Endothelial cell of umbilical vein (primary cell): Measurements from ENCODE around the gene HOXB5. TPM values are rescaled to one million over a fixed set of nuclear protein-coding genes. Genes with fewer than 3 reads are reported as not detected.

Experiments
- BruUV-seq: library from RNA; stranded (reverse); fragments of 400-500 nt; replicated peaks from 2 replicates; lab custom pipeline; 2021; lab: Mats Ljungman, UMichigan
- CTCF ChIA-PET: fragments of 300-600, 350-600 bp; sonication (Branson Sonifier 250); formaldehyde crosslinking; loops from one replicate; lab custom pipeline; 2021; ENCODE audit warnings: antibody characterized with exemption, inconsistent platforms; lab: Charles Lee
- POLR2A ChIA-PET: fragments of 300-600, 350-600 bp; sonication (Branson Sonifier 250); formaldehyde crosslinking; loops from one replicate; lab custom pipeline; 2021; ENCODE audit warnings: antibody characterized with exemption, inconsistent platforms; lab: Charles Lee
- DNase-seq: peaks from one replicate; pipeline ENCODE4 v3.0.0-alpha.2; 2011; ENCODE audit warnings: low read depth, low spot score
- FAIRE-seq: peaks from 2 replicates; lab custom pipeline; 2011; peaks lifted over from hg19 to GRCh38; lab: Jason Lieb, UNC
- H2AFZ ChIP-seq: 2 replicates; pipeline ENCODE4 v1.6.0; 2012; ENCODE audit warnings: low read depth, low read length, control low read depth, inconsistent platforms
- H3K27ac ChIP-seq: 2 replicates; pipeline ENCODE4 v1.5.1; 2011; ENCODE audit warnings: low read depth, mild to moderate bottlenecking, control low read depth, low read length, moderate library complexity; ENCODE audit not compliant: insufficient read depth
- H3K27me3 ChIP-seq, 2 experiments: 2 replicates each; pipeline versions ENCODE4 v1.6.0 to v1.6.1; 2011; ENCODE audit warnings: low read length in 2 of 2, mixed read lengths in 1 of 2; ENCODE audit not compliant: control insufficient read depth in 2 of 2, insufficient read depth in 2 of 2
- H3K36me3 ChIP-seq, 2 experiments: 2 replicates in 1 of 2; 3 replicates in 1 of 2; pipeline ENCODE4 v1.5.1; 2011; ENCODE audit warnings: low read length in 2 of 2, mild to moderate bottlenecking in 1 of 2, moderate library complexity in 1 of 2; ENCODE audit not compliant: control insufficient read depth in 2 of 2, insufficient read depth in 2 of 2; ENCODE audit errors: extremely low read depth in 1 of 2
- H3K4me1 ChIP-seq: 3 replicates; pipeline ENCODE4 v1.5.1; 2011; ENCODE audit warnings: mild to moderate bottlenecking, low read length; ENCODE audit not compliant: control insufficient read depth, insufficient read depth; ENCODE audit errors: extremely low read depth
- H3K4me2 ChIP-seq: 2 replicates; pipeline ENCODE4 v1.6.1; 2011; ENCODE audit warnings: low read length, control low read depth, mixed read lengths; ENCODE audit not compliant: insufficient read depth
- H3K4me3 ChIP-seq, 3 experiments: fragments of 200-600 bp in 1 of 3; sonication (generic), shearing (Covaris generic) in 1 of 3; replicated peaks in 1 of 3; 2 replicates each; pipeline ENCODE4 v1.5.1; 2011 to 2016; ENCODE audit warnings: control low read depth in 3 of 3, low read length in 3 of 3, mild to moderate bottlenecking in 2 of 3, inconsistent platforms in 1 of 3, low read depth in 1 of 3, moderate library complexity in 1 of 3; ENCODE audit not compliant: insufficient read depth in 1 of 3
- H3K79me2 ChIP-seq: 2 replicates; pipeline ENCODE4 v1.6.0; 2012; ENCODE audit warnings: low read length, inconsistent platforms; ENCODE audit not compliant: control insufficient read depth, insufficient read depth
- H3K9ac ChIP-seq: replicated peaks from 2 replicates; pipeline ENCODE3; 2011; ENCODE audit warnings: low read length, control low read depth; ENCODE audit not compliant: insufficient read depth; ENCODE audit errors: extremely low read depth
- H3K9me1 ChIP-seq: replicated peaks from 3 replicates; pipeline ENCODE4 v1.6.0; 2011; ENCODE audit warnings: mild to moderate bottlenecking, low read length; ENCODE audit not compliant: control insufficient read depth, insufficient read depth; ENCODE audit errors: extremely low read depth
- H3K9me3 ChIP-seq: replicated peaks from 2 replicates; pipeline ENCODE4 v1.5.1; 2012; ENCODE audit warnings: low read length, inconsistent platforms; ENCODE audit not compliant: control insufficient read depth, insufficient read depth
- H4K20me1 ChIP-seq: replicated peaks from 2 replicates; pipeline ENCODE3; 2011; ENCODE audit warnings: mild to moderate bottlenecking, low read length; ENCODE audit not compliant: control insufficient read depth, insufficient read depth; ENCODE audit errors: extremely low read depth
- CTCF ChIP-seq, 2 donors: IDR thresholded peaks; 1 replicate in 1 of 2; 2 replicates in 1 of 2; pipeline ENCODE4 v1.5.1; 2011; ENCODE audit warnings: low read length in 2 of 2, mild to moderate bottlenecking in 2 of 2, moderate library complexity in 2 of 2, control low read depth in 1 of 2, inconsistent platforms in 1 of 2, low read depth in 1 of 2; ENCODE audit not compliant: insufficient read depth in 1 of 2; ENCODE audit errors: extremely low read depth in 1 of 2
- EZH2 ChIP-seq: IDR thresholded peaks from 2 replicates; pipeline ENCODE4 v1.6.1; 2012; ENCODE audit warnings: borderline replicate concordance, low read depth, mild to moderate bottlenecking, moderate library complexity, low read length, inconsistent platforms; ENCODE audit not compliant: severe bottlenecking
- MAX ChIP-seq: IDR thresholded peaks from 2 replicates; pipeline ENCODE4 v1.6.1; 2011; ENCODE audit not compliant: insufficient read depth, insufficient read length
- MYC ChIP-seq: IDR thresholded peaks from one replicate; pipeline ENCODE4 v1.6.1; 2011; ENCODE audit warnings: mild to moderate bottlenecking, low read depth, low read length
- POLR2A ChIP-seq: IDR thresholded peaks from 2 replicates; pipeline ENCODE4 v1.6.1; 2012; ENCODE audit warnings: low read depth, mild to moderate bottlenecking, control low read depth, low read length
- POLR2AphosphoS5 ChIP-seq: IDR thresholded peaks from 2 replicates; pipeline ENCODE4 v1.6.1; 2012; ENCODE audit warnings: low read depth, mild to moderate bottlenecking, control low read depth, low read length, moderate library complexity; ENCODE audit not compliant: insufficient read depth
- dilution Hi-C: fragments of 300-500 bp; cut with MboI; formaldehyde crosslinking; loops from one replicate; pipeline ENCODE4 v1.15.0; 2019; ENCODE audit warnings: low sequenced_read_pairs; ENCODE audit not compliant: extremely low pct_ligation_motif_present
- intact Hi-C: fragments of 100-400 bp; cut with micrococcal nuclease; formaldehyde crosslinking; loops from one replicate; pipeline ENCODE4 v1.10.0; 2022
- polyA plus RNA-seq, 4 experiments: library from polyadenylated mRNA; depleted of rRNA in 3 of 4; stranded (reverse) in 3 of 4; unstranded in 1 of 4; fragments of >200 nt; gene quantifications; 2 replicates each; pipeline versions ENCODE4 v1.2.1 to v1.2.3, GENCODE V29; 2011 to 2012; ENCODE audit warnings: missing spikeins in 1 of 4
- total RNA-seq: library from RNA; stranded (reverse); gene quantifications from 2 replicates; pipeline ENCODE4 v1.2.3, GENCODE V29; 2021

The HOXB5 gene
- total and polyA plus RNA-seq, 2 donors (not counting 3 experiments of a cell fraction or from before 2014, with no cell fraction given): 2.0 to 8.5 TPM

- no peak for DNase-seq
- Histone ChIP-seq H3K36me3 (no peaks in the 10 kb centered on the region), H3K4me2 (no peak overlapping the region), H3K27me3 (peaks cover 66 to 90% of the 10 kb centered on the region in 2 experiments), H2AFZ (no peak overlapping the region), H3K79me2 (no peaks in the 10 kb centered on the region), H3K4me1 (peaks cover 16% of the 10 kb centered on the region), H3K9me1 (no peaks in the 10 kb centered on the region), H3K9me3 (no peaks in the 10 kb centered on the region), H3K27ac (no peak overlapping the region), H4K20me1 (no peaks in the 10 kb centered on the region), H3K4me3 (no peak overlapping the region), H3K9ac (no peak overlapping the region)
- BruUV-seq: no TSS peak
- CTCF ChIA-PET: interaction anchor here (0.5 to 6.3 kb wide), 5 partner anchors 9 to 374 kb away, joined by 3 to 45 read pairs (median 7); partner anchors contain the start of genes HOXB8 and IGF2BP1
- no peak for FAIRE-seq
- no peak for TF ChIP-seq MAX
- TF ChIP-seq EZH2: peak; percentile 18
- dilution Hi-C loops (no loop called here), intact Hi-C loops (no loop called here)
- POLR2A ChIA-PET: no interaction called here
Observed at GRCh38 chr17:48623583-48623982, 30.0 kb upstream of the HOXB5 start.

- Histone ChIP-seq H3K79me2 (no peaks in the 10 kb centered on the region), H3K27ac (no peak overlapping the region), H4K20me1 (no peaks in the 10 kb centered on the region), H3K9me1 (no peaks in the 10 kb centered on the region), H2AFZ (no peak overlapping the region), H3K4me1 (peaks cover 22% of the 10 kb centered on the region), H3K4me2 (no peak overlapping the region), H3K36me3 (no peaks in the 10 kb centered on the region), H3K27me3 (peaks cover 65 to 88% of the 10 kb centered on the region in 2 experiments), H3K9ac (no peak overlapping the region), H3K4me3 (no peak overlapping the region), H3K9me3 (no peaks in the 10 kb centered on the region)
- DNase-seq: no peak
- dilution Hi-C loops: no loop called here
- ChIA-PET CTCF (interaction anchor here (0.8 to 6.3 kb wide), 8 partner anchors 8 to 548 kb away, joined by 3 to 45 read pairs (median 6); partner anchors contain the start of gene HOXB8), POLR2A (no interaction called here)
- intact Hi-C loops: no loop called here
- TF ChIP-seq POLR2AphosphoS5 (no peak), MAX (no peak), POLR2A (no peak), MYC (no peak), EZH2 (no peak), CTCF (IDR thresholded peaks at IDR 0.05; ENCODE audit: extremely low read depth in 1 of 2, insufficient read depth in 1 of 2, low read depth in 1 of 2, low read length in 2 of 2) (no peak)
- FAIRE-seq: no peak
- no TSS peak for BruUV-seq
Observed at GRCh38 chr17:48622857-48623256, 29.3 kb upstream of the HOXB5 start.
